C4-2B (cell line): Measurements from ENCODE around the gene RADIL.

ENCODE experiments used
- H3K27ac ChIP-seq: fragments of 450-650 bp; 2 replicates; pipeline ENCODE4 v1.5.1; 2017
- ZFX ChIP-seq: fragments of 450-650 bp; IDR thresholded peaks from 2 replicates; pipeline ENCODE4 v1.6.1; 2017
- TF ChIP-seq, protein P1 (sequence below): fragments of 450-650 bp; conservative IDR thresholded peaks from 2 replicates; pipeline ENCODE4 v1.5.1; 2017; ENCODE audit warnings: mild to moderate bottlenecking

The RADIL gene

GRCh38 chr7:4832711-4833110 lies 50.8 kb downstream of the RADIL start:
- H3K27ac ChIP-seq = no peak overlapping the region
- TF ChIP-seq ZFX = no peak
- TF ChIP-seq, protein P1, sequence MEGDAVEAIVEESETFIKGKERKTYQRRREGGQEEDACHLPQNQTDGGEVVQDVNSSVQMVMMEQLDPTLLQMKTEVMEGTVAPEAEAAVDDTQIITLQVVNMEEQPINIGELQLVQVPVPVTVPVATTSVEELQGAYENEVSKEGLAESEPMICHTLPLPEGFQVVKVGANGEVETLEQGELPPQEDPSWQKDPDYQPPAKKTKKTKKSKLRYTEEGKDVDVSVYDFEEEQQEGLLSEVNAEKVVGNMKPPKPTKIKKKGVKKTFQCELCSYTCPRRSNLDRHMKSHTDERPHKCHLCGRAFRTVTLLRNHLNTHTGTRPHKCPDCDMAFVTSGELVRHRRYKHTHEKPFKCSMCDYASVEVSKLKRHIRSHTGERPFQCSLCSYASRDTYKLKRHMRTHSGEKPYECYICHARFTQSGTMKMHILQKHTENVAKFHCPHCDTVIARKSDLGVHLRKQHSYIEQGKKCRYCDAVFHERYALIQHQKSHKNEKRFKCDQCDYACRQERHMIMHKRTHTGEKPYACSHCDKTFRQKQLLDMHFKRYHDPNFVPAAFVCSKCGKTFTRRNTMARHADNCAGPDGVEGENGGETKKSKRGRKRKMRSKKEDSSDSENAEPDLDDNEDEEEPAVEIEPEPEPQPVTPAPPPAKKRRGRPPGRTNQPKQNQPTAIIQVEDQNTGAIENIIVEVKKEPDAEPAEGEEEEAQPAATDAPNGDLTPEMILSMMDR = no peak

GRCh38 chr7:4831723-4832495 lies 51.6 kb downstream of the RADIL start:
- TF ChIP-seq, protein P1 = no peak
- no peak overlapping the region for H3K27ac ChIP-seq

- TF ChIP-seq ZFX = no peak
- TF ChIP-seq, protein P1 = peak; percentile 69
- no peak overlapping the region for H3K27ac ChIP-seq
These were observed 53.3 kb downstream of the RADIL start for GRCh38 chr7:4830176-4830575.

DNA sequence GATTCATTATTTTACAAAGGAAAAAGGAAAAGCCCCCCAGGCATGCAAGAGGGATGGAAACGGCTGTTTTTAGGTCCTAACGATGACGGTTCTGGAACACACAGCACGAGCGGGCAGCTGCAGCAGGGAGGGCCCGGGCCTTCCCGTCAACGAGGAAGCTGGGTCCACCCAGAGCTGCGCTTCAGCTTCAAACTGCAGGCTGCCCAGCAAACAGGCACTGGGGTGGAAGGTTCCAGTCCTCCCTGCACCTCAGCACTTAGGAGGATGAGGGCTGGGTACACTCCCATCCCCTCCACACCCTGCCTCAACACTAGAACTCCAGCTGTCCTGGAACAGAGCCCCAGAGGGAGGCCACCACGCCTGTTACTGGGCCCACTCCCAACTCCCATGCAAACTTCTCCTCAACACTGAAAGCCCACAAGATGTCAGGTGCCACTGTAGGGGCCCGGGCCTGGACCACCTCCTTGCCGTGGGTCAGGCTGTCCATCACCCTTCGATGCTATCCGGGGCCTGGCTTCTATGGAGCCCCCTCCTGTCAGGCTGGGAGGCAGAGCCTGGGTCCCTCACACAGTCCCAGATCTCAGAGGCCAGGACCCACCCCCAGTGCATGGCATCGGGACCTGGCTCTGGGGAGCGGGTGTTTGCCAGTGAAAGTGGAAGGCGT lies 54.7 kb downstream of the RADIL start:
- no peak overlapping the region for H3K27ac ChIP-seq
- TF ChIP-seq ZFX = no peak
- TF ChIP-seq, protein P1 = no peak

DNA sequence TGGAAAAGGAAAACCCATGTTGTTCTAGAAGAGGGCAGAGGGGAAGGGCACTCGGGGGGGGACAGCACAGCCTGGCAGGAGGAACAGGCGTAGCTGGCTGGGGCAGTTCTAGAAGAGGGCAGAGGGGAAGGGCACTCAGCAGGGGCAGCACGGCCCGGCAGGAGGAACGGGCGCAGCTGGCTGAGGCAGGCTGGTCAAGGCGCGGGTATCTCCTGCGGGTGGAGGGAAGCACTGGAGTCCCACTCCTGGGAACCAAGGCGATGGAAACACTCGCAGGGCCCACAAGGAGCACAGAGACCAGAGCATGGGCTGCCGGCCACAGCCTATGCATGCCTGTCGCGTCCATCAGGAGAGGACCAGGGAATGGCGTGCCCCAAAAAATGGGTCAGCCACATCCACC lies 58.4 kb downstream of the RADIL start:
- no peak overlapping the region for H3K27ac ChIP-seq

DNA sequence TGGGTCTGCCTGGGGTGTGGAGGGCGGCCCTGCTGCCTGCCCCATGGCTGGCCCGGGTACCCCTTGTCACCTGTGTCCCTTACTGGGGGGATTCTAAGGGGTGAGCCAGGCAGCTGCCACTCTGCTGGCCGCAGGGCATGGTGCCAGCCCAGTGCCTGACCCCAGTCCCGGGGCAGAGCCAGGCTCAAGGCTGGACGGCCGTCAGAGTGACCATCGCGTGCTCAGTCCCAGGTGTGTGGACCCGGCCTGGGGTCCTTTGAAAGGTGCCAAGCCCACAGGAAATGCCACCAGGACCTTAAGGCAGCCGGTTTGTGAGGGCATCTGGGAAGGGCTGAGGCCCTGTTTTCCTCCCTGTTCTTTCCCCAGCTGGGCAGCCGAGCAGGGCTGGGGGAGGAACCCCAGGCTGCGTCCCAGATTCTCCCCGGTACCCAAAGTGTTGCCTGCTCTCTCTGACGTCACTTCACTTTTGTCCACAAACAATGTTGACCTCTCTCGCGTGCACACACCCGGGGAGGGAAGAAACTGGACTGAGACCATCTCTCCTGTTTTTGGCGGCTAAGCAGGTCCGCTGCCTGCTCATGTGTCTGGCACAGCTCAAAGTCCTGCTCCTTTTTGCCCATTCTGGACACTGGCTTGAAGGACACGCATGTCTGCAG lies 59.3 kb downstream of the RADIL start:
- no peak for TF ChIP-seq ZFX
- TF ChIP-seq, protein P1 = no peak

More for the DNA sequence above, 58.4 kb downstream of the RADIL start:
- TF ChIP-seq ZFX = no peak
- TF ChIP-seq, protein P1 = no peak

More for the DNA sequence above, 59.3 kb downstream of the RADIL start:
- H3K27ac ChIP-seq = no peak overlapping the region
